Measurements from ENCODE around the gene MAX. TPM values are rescaled to one million over a fixed set of nuclear protein-coding genes. Genes with fewer than 3 reads are reported as not detected.

MAX gene
- total RNA-seq, 4 donors from 2014 or later, result 79.0 to 112 (median 90.4) TPM

DNA sequence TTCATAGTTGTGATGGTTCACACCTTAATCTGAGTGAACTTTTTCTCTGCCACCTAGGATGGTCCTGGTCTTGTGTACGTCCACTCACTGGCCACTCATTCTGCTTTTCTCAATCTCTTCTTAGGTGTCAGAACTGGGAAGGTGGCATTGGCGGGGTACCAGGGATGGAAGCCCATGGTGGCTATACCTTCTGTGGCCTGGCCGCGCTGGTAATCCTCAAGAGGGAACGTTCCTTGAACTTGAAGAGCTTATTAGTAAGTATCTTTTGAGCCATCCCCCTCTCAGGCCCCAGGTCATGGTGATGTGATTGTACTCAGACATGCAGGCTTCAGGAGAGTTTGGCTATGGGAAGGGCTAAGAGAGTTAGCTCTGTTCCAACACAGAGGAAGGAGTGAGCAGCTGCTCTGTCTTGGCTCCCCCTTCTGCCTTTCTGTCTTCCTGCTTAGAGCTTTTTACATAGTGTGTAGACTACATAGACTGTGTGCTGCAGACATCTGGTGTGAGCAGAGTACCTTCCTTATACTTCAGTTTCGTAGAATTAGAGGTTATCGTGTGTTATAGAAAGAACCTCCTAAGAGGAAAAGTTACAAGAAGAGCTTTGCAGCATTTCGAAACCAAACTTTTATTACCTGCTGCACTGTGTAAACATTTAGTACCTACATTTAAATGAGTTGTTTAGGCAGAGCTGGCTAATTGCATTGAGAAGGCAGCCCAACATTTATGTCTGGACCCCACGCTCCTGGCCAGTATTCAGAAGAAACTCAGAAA lies 61.5 kb downstream of the MAX start:
- peaks cover 48% of the 10 kb centered on the region for H3K36me3 ChIP-seq
- no peaks in the 10 kb centered on the region for H3K27me3 ChIP-seq
- no peaks in the 10 kb centered on the region for H3K4me1 ChIP-seq
- no peak for TF ChIP-seq POLR2AphosphoS5 (IDR thresholded peaks at IDR 0.05)
- no peak for TF ChIP-seq EP300 (IDR thresholded peaks at IDR 0.05)
- TF ChIP-seq, protein P1, sequence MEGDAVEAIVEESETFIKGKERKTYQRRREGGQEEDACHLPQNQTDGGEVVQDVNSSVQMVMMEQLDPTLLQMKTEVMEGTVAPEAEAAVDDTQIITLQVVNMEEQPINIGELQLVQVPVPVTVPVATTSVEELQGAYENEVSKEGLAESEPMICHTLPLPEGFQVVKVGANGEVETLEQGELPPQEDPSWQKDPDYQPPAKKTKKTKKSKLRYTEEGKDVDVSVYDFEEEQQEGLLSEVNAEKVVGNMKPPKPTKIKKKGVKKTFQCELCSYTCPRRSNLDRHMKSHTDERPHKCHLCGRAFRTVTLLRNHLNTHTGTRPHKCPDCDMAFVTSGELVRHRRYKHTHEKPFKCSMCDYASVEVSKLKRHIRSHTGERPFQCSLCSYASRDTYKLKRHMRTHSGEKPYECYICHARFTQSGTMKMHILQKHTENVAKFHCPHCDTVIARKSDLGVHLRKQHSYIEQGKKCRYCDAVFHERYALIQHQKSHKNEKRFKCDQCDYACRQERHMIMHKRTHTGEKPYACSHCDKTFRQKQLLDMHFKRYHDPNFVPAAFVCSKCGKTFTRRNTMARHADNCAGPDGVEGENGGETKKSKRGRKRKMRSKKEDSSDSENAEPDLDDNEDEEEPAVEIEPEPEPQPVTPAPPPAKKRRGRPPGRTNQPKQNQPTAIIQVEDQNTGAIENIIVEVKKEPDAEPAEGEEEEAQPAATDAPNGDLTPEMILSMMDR (IDR thresholded peaks at IDR 0.05), result no peak
- no peak for TF ChIP-seq POLR2A (IDR thresholded peaks at IDR 0.05)
- no peak overlapping the region for H3K27ac ChIP-seq
- WGBS, result 94% methylated on average over 9 of the region's 9 CpGs
- H3K9me3 ChIP-seq, result no peaks in the 10 kb centered on the region
- H3K4me3 ChIP-seq, result no peak overlapping the region
- no peak for DNase-seq (ENCODE audit: low spot score in 2 of 2)

DNA sequence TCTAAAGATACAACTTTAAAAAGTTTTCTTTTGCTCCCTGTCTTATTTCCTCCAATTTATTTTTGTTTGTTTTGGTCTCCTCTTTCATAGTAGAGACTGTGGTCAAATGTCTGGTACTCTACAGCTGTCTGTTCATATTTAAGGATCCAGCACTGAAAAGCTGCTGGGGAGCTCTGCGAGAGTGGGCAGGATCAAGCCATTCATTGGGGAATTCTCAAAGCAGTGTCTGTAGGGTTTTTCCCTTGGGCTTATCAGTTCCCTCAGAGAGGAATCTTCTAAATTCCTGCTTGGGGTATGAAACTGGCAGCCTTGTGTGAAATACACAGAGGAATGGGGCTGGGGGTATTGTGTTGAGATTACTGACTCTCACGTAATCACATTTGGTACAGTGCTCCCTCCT lies 63.4 kb downstream of the MAX start:
- DNase-seq (ENCODE audit: low spot score in 2 of 2), result no peak
- no peaks in the 10 kb centered on the region for H3K27me3 ChIP-seq
- TF ChIP-seq, protein P1 (IDR thresholded peaks at IDR 0.05), result no peak
- TF ChIP-seq POLR2AphosphoS5 (IDR thresholded peaks at IDR 0.05) (no peak), EP300 (IDR thresholded peaks at IDR 0.05) (no peak), POLR2A (IDR thresholded peaks at IDR 0.05) (no peak)

GRCh38 chr14:65035049-65035448 lies 67.3 kb downstream of the MAX start:
- H3K36me3 ChIP-seq, result peaks cover 26% of the 10 kb centered on the region
- DNase-seq (ENCODE audit: low spot score in 2 of 2), result no peak
- no peaks in the 10 kb centered on the region for H3K9me3 ChIP-seq

More for the DNA sequence above, 63.4 kb downstream of the MAX start:
- Histone ChIP-seq H3K27ac (no peak overlapping the region), H3K9me3 (no peaks in the 10 kb centered on the region), H3K4me3 (no peak overlapping the region), H3K36me3 (peaks cover 32% of the 10 kb centered on the region), H3K4me1 (peaks cover 11% of the 10 kb centered on the region)
- WGBS, result 94% methylated on average over 2 of the region's 2 CpGs

DNA sequence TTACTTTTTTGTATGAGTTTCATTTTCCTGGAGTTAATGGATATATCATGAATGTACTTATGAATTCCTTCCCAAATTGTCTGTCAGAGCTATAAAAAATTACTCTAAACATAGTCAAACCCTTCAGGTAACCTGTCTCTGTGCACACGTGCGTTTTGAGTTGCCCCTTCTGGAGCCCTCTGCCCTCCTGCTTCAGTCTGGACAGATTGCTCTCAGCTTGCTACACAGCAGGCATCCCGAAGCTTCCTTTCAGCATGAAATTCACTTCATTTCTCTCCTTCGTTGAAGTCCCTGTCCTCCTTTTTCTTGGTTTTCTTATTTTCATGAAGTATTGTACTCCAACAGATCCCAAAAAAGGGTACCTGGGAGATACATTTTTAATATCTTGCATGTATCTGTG lies 68.3 kb downstream of the MAX start:
- peaks cover 22% of the 10 kb centered on the region for H3K36me3 ChIP-seq
- no peak overlapping the region for H3K4me3 ChIP-seq
- 80% methylated on average over 4 of the region's 4 CpGs for WGBS
- DNase-seq (ENCODE audit: low spot score in 2 of 2), result no peak
- H3K9me3 ChIP-seq, result no peaks in the 10 kb centered on the region
- TF ChIP-seq EP300 (IDR thresholded peaks at IDR 0.05) (no peak), POLR2AphosphoS5 (IDR thresholded peaks at IDR 0.05) (no peak), POLR2A (IDR thresholded peaks at IDR 0.05) (no peak)
- TF ChIP-seq, protein P1 (IDR thresholded peaks at IDR 0.05), result no peak
- no peak overlapping the region for H3K27ac ChIP-seq
- peaks cover 11% of the 10 kb centered on the region for H3K4me1 ChIP-seq
- H3K27me3 ChIP-seq, result no peaks in the 10 kb centered on the region

More at GRCh38 chr14:65035049-65035448, 67.3 kb downstream of the MAX start:
- TF ChIP-seq POLR2A (IDR thresholded peaks at IDR 0.05) (no peak), POLR2AphosphoS5 (IDR thresholded peaks at IDR 0.05) (no peak), EP300 (IDR thresholded peaks at IDR 0.05) (no peak)
- TF ChIP-seq, protein P1 (IDR thresholded peaks at IDR 0.05), result no peak
- no peak overlapping the region for H3K27ac ChIP-seq
- peaks cover 11% of the 10 kb centered on the region for H3K4me1 ChIP-seq
- H3K27me3 ChIP-seq, result no peaks in the 10 kb centered on the region
- 45% methylated on average over 4 of the region's 4 CpGs for WGBS
- no peak overlapping the region for H3K4me3 ChIP-seq

DNA sequence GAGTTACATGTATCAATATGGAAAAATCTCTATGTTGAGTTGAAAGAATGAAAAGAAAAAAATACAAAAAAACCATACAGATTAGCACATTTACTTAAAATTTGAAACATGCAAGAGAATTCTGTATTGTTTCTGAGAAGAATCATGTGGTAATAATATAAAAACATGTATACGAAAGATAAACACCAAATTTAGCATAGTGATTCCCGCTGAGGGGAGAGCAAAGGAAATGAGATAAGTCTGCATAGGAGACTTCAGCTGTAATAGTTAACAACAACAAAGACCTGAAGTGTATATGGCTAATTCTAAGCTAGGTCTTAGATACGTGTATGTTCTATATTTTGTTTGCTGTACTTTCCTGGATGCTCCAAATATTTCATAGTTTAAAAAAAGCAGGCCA lies 69.1 kb downstream of the MAX start:
- 91% methylated on average over 3 of the region's 3 CpGs for WGBS
- TF ChIP-seq POLR2AphosphoS5 (IDR thresholded peaks at IDR 0.05) (no peak), POLR2A (IDR thresholded peaks at IDR 0.05) (no peak), EP300 (IDR thresholded peaks at IDR 0.05) (no peak)
- TF ChIP-seq, protein P1 (IDR thresholded peaks at IDR 0.05), result no peak

More for the DNA sequence above, 69.1 kb downstream of the MAX start:
- Histone ChIP-seq H3K4me1 (peaks cover 11% of the 10 kb centered on the region), H3K4me3 (no peak overlapping the region), H3K9me3 (no peaks in the 10 kb centered on the region), H3K36me3 (peaks cover 21% of the 10 kb centered on the region), H3K27me3 (no peaks in the 10 kb centered on the region), H3K27ac (no peak overlapping the region)
- DNase-seq (ENCODE audit: low spot score in 2 of 2), result no peak
